Kidney (tissue), 14 donors: Measurements from ENCODE around the gene MPC1L. TPM values are rescaled to one million over a fixed set of nuclear protein-coding genes. Genes with fewer than 3 reads are reported as not detected.
"Not testable (repeated sequence)": the region's sequence is repeated elsewhere in the genome, so short reads cannot be mapped to it uniquely, and the experiment has no call there.

Source experiments
- DNase-seq, 5 donors: peaks; one replicate each; pipeline ENCODE4 v3.0.0-alpha.2; 2013 to 2020
- FAIRE-seq: peaks from 2 replicates; lab custom pipeline; 2012; peaks lifted over from hg19 to GRCh38; lab: Jason Lieb, UNC
- H3K27ac ChIP-seq, 2 donors: one replicate each; pipeline ENCODE4 v1.7.0; 2013; ENCODE audit warnings: low read depth in 2 of 2, low read length in 2 of 2, inconsistent platforms in 1 of 2
- H3K27me3 ChIP-seq: one replicate; pipeline ENCODE4 v1.7.1; 2013; ENCODE audit warnings: low read length, inconsistent platforms; ENCODE audit not compliant: control insufficient read depth, insufficient read depth
- H3K36me3 ChIP-seq, 3 donors: one replicate each; pipeline versions ENCODE4 v1.7.0 to v1.7.1; 2013; ENCODE audit warnings: low read length in 3 of 3, control low read depth in 1 of 3, inconsistent platforms in 1 of 3; ENCODE audit not compliant: insufficient read depth in 3 of 3, control insufficient read depth in 2 of 3
- H3K4me1 ChIP-seq, 3 donors: one replicate each; pipeline versions ENCODE4 v1.7.0 to v1.7.1; 2013; ENCODE audit warnings: low read length in 3 of 3, inconsistent platforms in 1 of 3, low read depth in 1 of 3; ENCODE audit not compliant: control insufficient read depth in 2 of 3, insufficient read depth in 2 of 3
- H3K4me3 ChIP-seq, 3 donors: one replicate each; pipeline versions ENCODE4 v1.7.0 to v1.8.1; 2013; ENCODE audit warnings: low read length in 3 of 3, control low read depth in 1 of 3, inconsistent platforms in 1 of 3
- H3K9ac ChIP-seq, 3 donors: one replicate each; pipeline versions ENCODE4 v1.7.0 to v1.7.1; 2013; ENCODE audit warnings: low read length in 3 of 3, control low read depth in 1 of 3, inconsistent platforms in 1 of 3
- H3K9me3 ChIP-seq, 3 donors: one replicate each; pipeline versions ENCODE4 v1.7.0 to v1.7.1; 2013; ENCODE audit warnings: low read length in 3 of 3, control low read depth in 1 of 3, inconsistent platforms in 1 of 3; ENCODE audit not compliant: control insufficient read depth in 2 of 3, insufficient read depth in 1 of 3
- intact Hi-C: fragments of 100-400 bp; cut with DNase I; formaldehyde crosslinking; loops from one replicate; pipeline ENCODE4 v1.11.1; 2022
- polyA plus RNA-seq: library from polyadenylated mRNA; stranded (reverse); fragments of 350-450 nt; fragmentation: Illumina TruSeq; extraction: RNeasy Lipid Tissue Mini Kit (QIAGEN cat#74804); gene quantifications from one replicate; pipeline ENCODE4 v1.2.3, GENCODE V29; 2014; ENCODE audit warnings: low read depth, low replicate concordance; ENCODE audit not compliant: insufficient read depth
- total RNA-seq: library from RNA; stranded (reverse); fragmentation: NEBNext Ultra II Directional; extraction: Animal tissue kit (Norgen Biotek cat#: 25700); gene quantifications from one replicate; pipeline ENCODE4 v1.2.1, GENCODE V29; 2021
- TF ChIP-seq, protein P1 (sequence below): IDR thresholded peaks from 3 replicates; pipeline ENCODE4 v1.5.1; 2012; ENCODE audit warnings: mild to moderate bottlenecking, moderate library complexity, borderline replicate concordance; ENCODE audit not compliant: insufficient read depth; ENCODE audit errors: extremely low read depth
- donor health status: control.
- donor health status: control.
- donor health status: control.
- donor health status: control.
- donor health status: control.
- donor health status: DM: yes; HTN: yes; CAD: no.
- donor health status: Normal renal cell carcinoma (clear cell type).

Gene MPC1L
- total and polyA plus RNA-seq, 2 donors from 2014 or later = not detected

DNA sequence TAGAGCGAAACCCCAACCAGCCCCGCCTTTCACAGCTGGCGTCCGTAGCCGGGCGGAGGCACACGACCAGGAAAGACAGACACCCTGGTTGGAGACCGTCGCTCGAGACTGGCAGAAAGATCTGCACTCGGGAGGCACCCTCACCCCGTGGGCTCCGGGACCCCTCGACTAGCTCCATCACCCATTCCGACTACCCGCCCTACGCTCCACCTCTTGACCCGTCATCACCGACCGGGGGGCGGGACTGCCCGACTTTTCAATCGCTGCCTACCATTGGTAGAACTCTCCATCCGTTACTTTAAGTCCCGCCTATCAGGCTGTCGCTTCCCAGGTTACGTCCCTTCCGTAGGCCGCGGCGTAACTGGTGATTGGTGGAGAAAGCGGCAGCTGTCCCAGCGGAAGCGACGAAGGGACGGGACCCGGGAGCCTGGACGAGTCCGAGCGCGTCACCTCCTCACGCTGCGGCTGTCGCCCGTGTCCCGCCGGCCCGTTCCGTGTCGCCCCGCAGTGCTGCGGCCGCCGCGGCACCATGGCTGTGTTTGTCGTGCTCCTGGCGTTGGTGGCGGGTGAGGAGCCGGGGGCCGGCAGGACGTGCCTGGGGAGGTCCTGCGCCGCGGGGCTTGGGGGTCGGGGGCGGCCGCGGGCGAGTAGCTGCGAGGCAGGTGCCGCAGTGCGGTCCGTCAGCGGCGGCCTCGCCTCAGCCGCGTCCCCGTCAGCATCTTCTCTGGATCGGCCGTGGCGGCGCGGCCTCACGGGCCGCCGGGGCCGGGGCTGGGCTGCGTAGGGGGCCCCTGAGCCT lies 42.5 kb upstream of the MPC1L start, which contains the start of gene ATP6AP2:
TSS of gene ATP6AP2 (plus strand) at position 434 of the 799 bp plus-strand sequence. CDS start at position 530, 96 bp downstream.
- no peaks in the 10 kb centered on the region for H3K9me3 ChIP-seq
- DNase-seq = peak; percentile 94 to 97 (median 96)
- H3K4me3 ChIP-seq = peak within 1 kb of the TSS; percentile 85 to 88 (median 87)
- intact Hi-C loops = no loop called here
- H3K9ac ChIP-seq = peak within 1 kb of the TSS; percentile 9 to 74 (median 67)
- H3K27ac ChIP-seq = peak within 1 kb of the TSS; percentile 80 to 86
- H3K4me1 ChIP-seq = peaks cover 0 to 2% (median 2%) of the 10 kb centered on the region in 3 donors
- peak; percentile 83 for FAIRE-seq
- peaks cover 3% of the 10 kb centered on the region for H3K27me3 ChIP-seq
- no peaks in the 10 kb centered on the region for H3K36me3 ChIP-seq
- TF ChIP-seq, protein P1, sequence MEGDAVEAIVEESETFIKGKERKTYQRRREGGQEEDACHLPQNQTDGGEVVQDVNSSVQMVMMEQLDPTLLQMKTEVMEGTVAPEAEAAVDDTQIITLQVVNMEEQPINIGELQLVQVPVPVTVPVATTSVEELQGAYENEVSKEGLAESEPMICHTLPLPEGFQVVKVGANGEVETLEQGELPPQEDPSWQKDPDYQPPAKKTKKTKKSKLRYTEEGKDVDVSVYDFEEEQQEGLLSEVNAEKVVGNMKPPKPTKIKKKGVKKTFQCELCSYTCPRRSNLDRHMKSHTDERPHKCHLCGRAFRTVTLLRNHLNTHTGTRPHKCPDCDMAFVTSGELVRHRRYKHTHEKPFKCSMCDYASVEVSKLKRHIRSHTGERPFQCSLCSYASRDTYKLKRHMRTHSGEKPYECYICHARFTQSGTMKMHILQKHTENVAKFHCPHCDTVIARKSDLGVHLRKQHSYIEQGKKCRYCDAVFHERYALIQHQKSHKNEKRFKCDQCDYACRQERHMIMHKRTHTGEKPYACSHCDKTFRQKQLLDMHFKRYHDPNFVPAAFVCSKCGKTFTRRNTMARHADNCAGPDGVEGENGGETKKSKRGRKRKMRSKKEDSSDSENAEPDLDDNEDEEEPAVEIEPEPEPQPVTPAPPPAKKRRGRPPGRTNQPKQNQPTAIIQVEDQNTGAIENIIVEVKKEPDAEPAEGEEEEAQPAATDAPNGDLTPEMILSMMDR = no peak

DNA sequence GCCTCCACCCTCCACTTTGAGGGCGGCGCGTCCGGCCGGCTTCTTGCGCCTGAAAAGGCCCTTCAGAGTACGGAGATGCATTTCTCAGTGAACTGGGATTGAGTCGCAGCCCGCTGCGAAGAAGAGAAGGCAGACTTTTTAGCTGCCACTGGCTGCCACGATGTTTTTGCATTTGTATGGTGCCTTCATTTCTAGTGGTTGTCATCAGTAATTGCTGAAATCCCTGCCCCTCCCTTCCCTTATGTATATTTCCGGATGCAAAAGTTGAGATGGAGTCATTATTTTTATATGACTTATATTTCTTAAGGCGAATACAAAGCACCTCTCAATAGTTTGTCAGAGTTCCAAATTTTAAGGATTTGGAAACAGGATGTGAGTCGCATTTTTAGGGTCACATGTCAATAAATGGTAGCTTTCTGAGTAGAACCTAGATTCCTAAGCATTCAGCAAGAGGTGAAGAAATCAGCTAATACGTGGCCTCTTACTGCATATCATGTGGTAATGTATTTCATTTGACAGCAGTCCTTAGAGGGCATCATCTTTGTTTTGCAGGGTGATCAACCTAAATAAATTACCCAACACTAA lies 41.8 kb upstream of the MPC1L start:
- DNase-seq (no peak), FAIRE-seq (no peak)
- no peaks in the 10 kb centered on the region for H3K36me3 ChIP-seq
- no peaks in the 10 kb centered on the region for H3K9me3 ChIP-seq
- TF ChIP-seq, protein P1 = no peak
- peak overlapping the region; percentile 60 to 74 for H3K27ac ChIP-seq
- peak overlapping the region; percentile 54 to 85 (median 77) for H3K4me3 ChIP-seq
- H3K9ac ChIP-seq = peak overlapping the region; percentile 9 to 41 (median 22)
- intact Hi-C loops = no loop called here
- peaks cover 3% of the 10 kb centered on the region for H3K27me3 ChIP-seq
- peaks cover 0 to 2% (median 2%) of the 10 kb centered on the region in 3 donors for H3K4me1 ChIP-seq

DNA sequence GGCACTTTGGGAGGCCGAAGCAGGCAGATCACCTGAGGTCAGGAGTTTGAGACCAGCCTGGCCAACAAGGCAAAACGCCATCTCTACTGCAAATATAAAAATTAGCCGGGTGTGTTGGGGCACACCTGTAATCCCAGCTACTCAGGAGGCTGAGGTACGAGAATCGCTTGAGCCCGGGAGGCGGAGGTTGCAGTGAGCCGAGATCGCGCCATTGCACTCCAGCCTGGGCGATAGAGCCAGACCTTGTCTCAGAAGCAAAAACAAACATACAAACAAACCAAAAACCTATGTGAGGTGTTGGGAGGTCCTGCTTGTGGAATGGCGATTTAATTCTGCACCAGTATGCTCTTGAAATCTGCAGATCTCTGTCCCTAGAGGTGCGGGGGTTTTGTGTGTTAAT lies 41.0 kb upstream of the MPC1L start:
- H3K9ac ChIP-seq, DNase-seq, FAIRE-seq, H3K36me3 ChIP-seq, H3K27ac ChIP-seq, intact Hi-C loops, H3K27me3 ChIP-seq, H3K9me3 ChIP-seq, H3K4me1 ChIP-seq: not testable (repeated sequence)
- peak overlapping the region in 1 of 3 donors; percentile 85 for H3K4me3 ChIP-seq

DNA sequence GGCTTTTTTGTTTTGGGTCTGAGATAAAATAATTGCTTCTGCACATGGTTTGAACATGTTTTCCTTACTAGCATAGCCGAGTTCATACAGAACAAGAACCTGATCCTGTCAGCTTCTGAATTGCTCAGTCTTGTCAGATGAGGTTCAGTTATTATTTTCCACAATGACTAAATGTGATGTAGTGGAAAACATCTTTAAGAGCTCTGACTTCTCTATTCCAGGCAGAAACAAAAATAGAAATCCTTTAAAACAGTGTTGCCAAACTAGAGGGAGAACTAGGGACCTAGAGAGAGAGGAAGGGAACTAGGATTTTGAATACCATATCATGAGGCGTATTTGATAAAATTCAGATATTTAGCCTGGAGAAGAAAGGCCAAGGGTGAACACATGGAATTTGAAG lies 40.4 kb upstream of the MPC1L start:
- FAIRE-seq (no peak), DNase-seq (no peak)
- Histone ChIP-seq H3K27me3 (peaks cover 6% of the 10 kb centered on the region), H3K9me3 (no peaks in the 10 kb centered on the region), H3K4me1 (peaks cover 0 to 2% (median 2%) of the 10 kb centered on the region in 3 donors), H3K36me3 (no peaks in the 10 kb centered on the region), H3K9ac (no peak overlapping the region), H3K27ac (no peak overlapping the region), H3K4me3 (no peak overlapping the region)
- intact Hi-C loops = no loop called here
- TF ChIP-seq, protein P1 = no peak

DNA sequence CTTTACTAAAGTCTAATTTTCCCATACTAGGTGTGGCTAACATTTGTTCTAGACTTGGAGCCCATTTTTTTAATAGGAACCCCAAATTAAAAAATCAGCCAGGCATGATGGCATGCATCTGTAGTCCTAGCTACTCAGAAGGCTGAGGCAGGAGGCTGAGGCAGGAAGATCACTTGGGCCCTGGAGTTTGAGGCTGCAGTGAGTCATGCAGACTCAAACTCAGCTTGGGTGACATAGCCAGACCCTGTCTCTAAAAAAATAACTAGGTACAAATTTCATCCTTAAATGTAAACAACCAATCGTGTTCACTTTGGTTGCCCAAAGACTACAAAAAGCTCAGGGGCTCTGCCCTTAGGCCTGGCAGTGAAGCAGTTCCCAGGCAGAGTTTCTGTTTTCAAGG lies 35.6 kb upstream of the MPC1L start:
- H3K4me1 ChIP-seq, H3K9ac ChIP-seq, H3K4me3 ChIP-seq, intact Hi-C loops, H3K9me3 ChIP-seq, H3K27me3 ChIP-seq, DNase-seq, FAIRE-seq, H3K27ac ChIP-seq, H3K36me3 ChIP-seq: not testable (repeated sequence)
